H1 (cell line): ENCODE results near the gene UFD1. TPM values are rescaled to one million over a fixed set of nuclear protein-coding genes. Genes with fewer than 3 reads are reported as not detected.

ENCODE experiments used
- ASH2L ChIP-seq: fragments of 200-600, 300-600 bp; sonication (generic); IDR thresholded peaks from one replicate; pipeline ENCODE4 v1.7.1; 2017; ENCODE audit warnings: low read length
- BACH1 ChIP-seq: IDR thresholded peaks from 2 replicates; pipeline ENCODE4 v1.6.1; 2012; ENCODE audit warnings: low read length, improper control_type of control experiment
- CEBPB ChIP-seq: IDR thresholded peaks from 2 replicates; pipeline ENCODE4 v1.6.1; 2012; ENCODE audit warnings: low read depth, low read length
- CHD1 ChIP-seq: IDR thresholded peaks from 2 replicates; pipeline ENCODE4 v1.6.1; 2012; ENCODE audit warnings: low read depth, low read length, improper control_type of control experiment
- CHD2 ChIP-seq: IDR thresholded peaks from 2 replicates; pipeline ENCODE4 v1.6.1; 2012; ENCODE audit warnings: low read length, improper control_type of control experiment
- CTBP2 ChIP-seq: IDR thresholded peaks from 2 replicates; pipeline ENCODE4 v1.7.0; 2011; ENCODE audit warnings: borderline replicate concordance, mild to moderate bottlenecking, moderate library complexity, mixed read lengths, low read length; ENCODE audit not compliant: insufficient read depth, insufficient read length
- GABPA ChIP-seq: IDR thresholded peaks from 2 replicates; pipeline ENCODE4 v1.6.1; 2011; ENCODE audit warnings: mild to moderate bottlenecking, low read length, moderate library complexity, borderline replicate concordance; ENCODE audit not compliant: insufficient read depth
- GTF2F1 ChIP-seq: IDR thresholded peaks from 2 replicates; pipeline ENCODE4 v1.6.1; 2012; ENCODE audit warnings: low read depth, low read length, improper control_type of control experiment, borderline replicate concordance
- JUND ChIP-seq: IDR thresholded peaks from 2 replicates; pipeline ENCODE4 v1.6.1; 2011; ENCODE audit warnings: mild to moderate bottlenecking, improper control_type of control experiment, low read length
- KDM1A ChIP-seq: fragments of 200-600, 300-600 bp; sonication (generic); IDR thresholded peaks from 2 replicates; pipeline ENCODE4 v1.7.1; 2016; ENCODE audit warnings: mild to moderate bottlenecking, low read length, borderline replicate concordance
- KDM4A ChIP-seq: IDR thresholded peaks from one replicate; pipeline ENCODE4 v1.7.1; 2012; ENCODE audit warnings: low read depth, mild to moderate bottlenecking, moderate library complexity, low read length, inconsistent platforms; ENCODE audit not compliant: severe bottlenecking
- NRF1 ChIP-seq: IDR thresholded peaks from 2 replicates; pipeline ENCODE4 v1.6.1; 2011; ENCODE audit warnings: mild to moderate bottlenecking, low read depth, low read length, improper control_type of control experiment
- POLR2AphosphoS5 ChIP-seq: IDR thresholded peaks from 2 replicates; pipeline ENCODE4 v1.6.1; 2011; ENCODE audit warnings: low read depth, low read length
- POU5F1 ChIP-seq: IDR thresholded peaks from 2 replicates; pipeline ENCODE4 v1.6.1; 2011; ENCODE audit warnings: low read depth, mild to moderate bottlenecking, low read length, moderate library complexity
- RNF2 ChIP-seq: fragments of 200-900, 300-1000 bp; sonication (generic); IDR thresholded peaks from 2 replicates; pipeline ENCODE4 v1.7.1; 2016; ENCODE audit warnings: borderline replicate concordance, low read depth, mild to moderate bottlenecking, antibody characterized with exemption, low read length; ENCODE audit not compliant: poor library complexity, severe bottlenecking; ENCODE audit errors: missing control alignments
- SIX5 ChIP-seq: IDR thresholded peaks from 2 replicates; pipeline ENCODE4 v1.6.1; 2011; ENCODE audit warnings: mild to moderate bottlenecking, low read depth, low read length
- SP2 ChIP-seq: IDR thresholded peaks from 2 replicates; pipeline ENCODE4 v1.6.1; 2012; ENCODE audit warnings: mild to moderate bottlenecking, low read length, inconsistent platforms
- SP4 ChIP-seq: IDR thresholded peaks from 2 replicates; pipeline ENCODE4 v1.6.1; 2012; ENCODE audit warnings: low read length, inconsistent platforms
- SRF ChIP-seq: IDR thresholded peaks from 2 replicates; pipeline ENCODE4 v1.6.1; 2011; ENCODE audit warnings: mild to moderate bottlenecking, low read depth, low read length, moderate library complexity
- SUZ12 ChIP-seq: fragments of 200-600 bp; sonication (generic); IDR thresholded peaks from 2 replicates; pipeline ENCODE4 v1.6.1; 2012; ENCODE audit warnings: mild to moderate bottlenecking, inconsistent platforms, low read length, moderate library complexity, mixed read lengths
- TAF1 ChIP-seq: IDR thresholded peaks from 2 replicates; pipeline ENCODE4 v1.6.1; 2011; ENCODE audit warnings: mild to moderate bottlenecking, low read depth, low read length
- TEAD4 ChIP-seq: IDR thresholded peaks from 2 replicates; pipeline ENCODE4 v1.6.1; 2012; ENCODE audit warnings: low read depth, low read length, inconsistent platforms, mixed read lengths
- polyA plus RNA-seq, 7 experiments: library from polyadenylated mRNA; depleted of rRNA in 3 of 7; stranded (reverse) in 5 of 7; unstranded in 2 of 7; fragments of >200 nt in 5 of 7; fragments of 200-250 nt in 2 of 7; gene quantifications; 1 replicate in 5 of 7; 2 replicates in 1 of 7; 4 replicates in 1 of 7; pipeline versions ENCODE4 v1.2.1 to v1.2.3, GENCODE V29; 2011 to 2013; ENCODE audit warnings: missing spikeins in 2 of 7, mixed read lengths in 2 of 7
- total RNA-seq: library from RNA; stranded (reverse); fragmentation: NEBNext Ultra II Directional; extraction: Animal tissue kit (Norgen Biotek cat#: 25700); gene quantifications from 2 replicates; pipeline ENCODE4 v1.2.1, GENCODE V29; 2021
- TF ChIP-seq, protein P1 (sequence below): IDR thresholded peaks from 2 replicates; pipeline ENCODE4 v1.6.1; 2011; ENCODE audit warnings: low read depth, mild to moderate bottlenecking, low read length; ENCODE audit not compliant: insufficient read depth
- TF ChIP-seq, protein P2 (sequence below): IDR thresholded peaks from 2 replicates; pipeline ENCODE4 v1.6.1; 2011; ENCODE audit warnings: low read length, improper control_type of control experiment

Gene UFD1
- total and polyA plus RNA-seq, 2 of the 8 experiments (the other 6 are each of a cell fraction or from before 2014, with no cell fraction given) = 74.6 to 116 TPM

DNA sequence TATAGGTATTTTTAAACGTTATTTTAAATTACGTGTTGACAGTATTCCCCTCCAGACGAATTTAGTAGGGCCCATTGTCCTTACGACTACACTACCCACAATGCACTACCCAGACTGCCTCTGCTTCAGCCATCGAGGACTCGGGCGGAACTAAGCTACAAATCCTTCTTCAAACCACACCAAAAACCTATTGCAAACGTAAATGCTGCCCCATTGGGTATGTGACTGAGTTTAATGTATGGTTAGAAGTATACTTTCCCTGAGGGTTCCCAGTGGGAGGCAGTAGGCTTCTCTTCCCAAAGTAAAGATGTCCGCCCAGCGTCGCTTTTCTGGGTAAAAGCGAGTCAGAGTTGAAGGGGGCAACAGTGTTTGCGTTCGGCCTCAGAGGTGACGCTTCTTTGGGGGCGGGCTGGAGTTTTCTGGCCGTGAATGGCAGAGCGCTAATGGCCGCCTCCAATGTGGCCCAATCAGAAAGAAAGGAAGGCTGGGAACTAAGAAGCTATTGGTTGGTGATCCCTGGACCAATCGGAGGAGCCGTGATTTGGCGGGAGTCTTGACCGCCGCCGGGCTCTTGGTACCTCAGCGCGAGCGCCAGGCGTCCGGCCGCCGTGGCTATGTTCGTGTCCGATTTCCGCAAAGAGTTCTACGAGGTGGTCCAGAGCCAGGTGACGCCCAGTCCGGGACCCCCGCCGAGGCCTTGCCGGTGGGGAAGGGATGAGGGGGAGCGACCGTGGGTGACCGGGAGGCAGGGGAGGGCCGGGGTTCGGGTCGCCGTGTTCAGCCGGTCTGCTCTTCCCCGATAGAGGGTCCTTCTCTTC, 571 bp upstream of the UFD1 start, which contains the start of gene CDC45 (continued):
- TF ChIP-seq SP4 (no peak; the same call in 1 of the 2 replicates), SRF (no peak), SP2 (no peak), SUZ12 (no peak), JUND (no peak), CHD2 (peak; percentile 62; the same call in 1 of the 2 replicates), ASH2L (no peak), POU5F1 (no peak), CEBPB (no peak), SIX5 (peak; percentile 76), GABPA (no peak), POLR2AphosphoS5 (peak; percentile 57; the same call in 1 of the 2 replicates), CHD1 (no peak), RNF2 (no peak), NRF1 (no peak), TAF1 (peak; percentile 88), KDM4A (peak; percentile 67), KDM1A (no peak), CTBP2 (no peak), GTF2F1 (no peak), TEAD4 (no peak), BACH1 (no peak)
- TF ChIP-seq, protein P1, sequence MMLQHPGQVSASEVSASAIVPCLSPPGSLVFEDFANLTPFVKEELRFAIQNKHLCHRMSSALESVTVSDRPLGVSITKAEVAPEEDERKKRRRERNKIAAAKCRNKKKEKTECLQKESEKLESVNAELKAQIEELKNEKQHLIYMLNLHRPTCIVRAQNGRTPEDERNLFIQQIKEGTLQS = no peak
- TF ChIP-seq, protein P2, sequence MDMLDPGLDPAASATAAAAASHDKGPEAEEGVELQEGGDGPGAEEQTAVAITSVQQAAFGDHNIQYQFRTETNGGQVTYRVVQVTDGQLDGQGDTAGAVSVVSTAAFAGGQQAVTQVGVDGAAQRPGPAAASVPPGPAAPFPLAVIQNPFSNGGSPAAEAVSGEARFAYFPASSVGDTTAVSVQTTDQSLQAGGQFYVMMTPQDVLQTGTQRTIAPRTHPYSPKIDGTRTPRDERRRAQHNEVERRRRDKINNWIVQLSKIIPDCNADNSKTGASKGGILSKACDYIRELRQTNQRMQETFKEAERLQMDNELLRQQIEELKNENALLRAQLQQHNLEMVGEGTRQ = no peak
